OCI-LY7 (cell line): Measurements from ENCODE around the gene HSPA6. TPM values are rescaled to one million over a fixed set of nuclear protein-coding genes. Genes with fewer than 3 reads are reported as not detected.

ENCODE experiments used
- BruUV-seq: library from RNA; stranded (reverse); fragments of 400-500 nt; replicated peaks from 2 replicates; lab custom pipeline; 2021; lab: Mats Ljungman, UMichigan
- CTCF ChIA-PET: fragments of 300-600 bp; sonication (Branson Sonifier 250); formaldehyde crosslinking; loops from one replicate; lab custom pipeline; 2022; ENCODE audit warnings: antibody characterized with exemption; ENCODE audit not compliant: unreplicated experiment; lab: Charles Lee
- POLR2A ChIA-PET: fragments of 300-600 bp; sonication (Branson Sonifier 250); formaldehyde crosslinking; loops from one replicate; lab custom pipeline; 2022; ENCODE audit warnings: antibody characterized with exemption; lab: Charles Lee
- DNase-seq: peaks from one replicate; pipeline ENCODE4 v3.0.0-alpha.2; 2015; ENCODE audit warnings: low spot score
- H2AFZ ChIP-seq: fragments of 200-600 bp; sonication (generic), shearing (Covaris generic); 2 replicates; pipeline ENCODE4 v1.6.1; 2014; ENCODE audit warnings: mild to moderate bottlenecking, antibody characterized with exemption, low read length, moderate library complexity
- H3K27ac ChIP-seq: fragments of 200-600 bp; sonication (generic); 2 replicates; pipeline ENCODE4 v1.5.1; 2014; ENCODE audit warnings: mixed run types, low read depth, mild to moderate bottlenecking, moderate library complexity, low read length, inconsistent platforms; ENCODE audit not compliant: poor library complexity, severe bottlenecking
- H3K36me3 ChIP-seq: fragments of 200-600 bp; sonication (generic); 2 replicates; pipeline ENCODE4 v1.6.1; 2014; ENCODE audit warnings: mild to moderate bottlenecking, antibody characterized with exemption, low read length, moderate library complexity, mixed read lengths; ENCODE audit not compliant: insufficient read depth
- H3K4me1 ChIP-seq: fragments of 200-600 bp; sonication (generic); 2 replicates; pipeline ENCODE4 v1.5.1; 2014; ENCODE audit warnings: mild to moderate bottlenecking, low read length; ENCODE audit not compliant: insufficient read depth, poor library complexity, severe bottlenecking
- H3K4me2 ChIP-seq: fragments of 200-600 bp; sonication (generic); 2 replicates; pipeline ENCODE4 v1.6.1; 2014; ENCODE audit warnings: mild to moderate bottlenecking, low read length
- H3K4me3 ChIP-seq: fragments of 200-600 bp; sonication (generic); 2 replicates; pipeline ENCODE4 v1.5.1; 2014; ENCODE audit warnings: mild to moderate bottlenecking, low read depth, low read length; ENCODE audit not compliant: poor library complexity, severe bottlenecking
- H3K79me2 ChIP-seq: fragments of 200-600 bp; sonication (generic); 2 replicates; pipeline ENCODE4 v1.6.1; 2016; ENCODE audit warnings: low read depth, mild to moderate bottlenecking, low read length, moderate library complexity, mixed read lengths; ENCODE audit not compliant: insufficient read depth
- H3K9me2 ChIP-seq: fragments of 200-600 bp; sonication (generic); 2 replicates; pipeline ENCODE4 v1.6.1; 2016; ENCODE audit warnings: mild to moderate bottlenecking, low read length, mixed read lengths; ENCODE audit not compliant: insufficient read depth
- H3K9me3 ChIP-seq: fragments of 200-600 bp; sonication (generic); 2 replicates; pipeline ENCODE4 v1.6.1; 2014; ENCODE audit warnings: mild to moderate bottlenecking, mixed run types, low read length, mixed read lengths
- H4K20me1 ChIP-seq: fragments of 200-600 bp; sonication (generic); 2 replicates; pipeline ENCODE4 v1.6.1; 2014; ENCODE audit warnings: mild to moderate bottlenecking, antibody characterized with exemption, low read length, moderate library complexity, mixed read lengths; ENCODE audit not compliant: insufficient read depth
- CTCF ChIP-seq: fragments of 200-600 bp; sonication (generic); conservative IDR thresholded peaks from 2 replicates; pipeline ENCODE4 v1.5.1; 2014; ENCODE audit warnings: mild to moderate bottlenecking, antibody characterized with exemption, low read length, moderate library complexity, mixed read lengths
- EZH2phosphoT487 ChIP-seq: fragments of 200-600 bp; sonication (generic); IDR thresholded peaks from 2 replicates; pipeline ENCODE4 v1.6.1; 2018; ENCODE audit warnings: low read depth, borderline replicate concordance, mild to moderate bottlenecking, mixed run types, antibody characterized with exemption, low read length, moderate library complexity, mixed read lengths
- intact Hi-C: fragments of 100-400 bp; cut with micrococcal nuclease; formaldehyde crosslinking; loops from one replicate; pipeline ENCODE4 v1.10.0; 2022; ENCODE audit not compliant: unreplicated experiment
- total RNA-seq, 2 experiments: library from RNA; depleted of rRNA in 1 of 2; stranded (reverse); fragments of >200 nt in 1 of 2; shearing (Covaris generic) in 1 of 2; gene quantifications; 2 replicates each; pipeline ENCODE4 v1.2.3, GENCODE V29; 2014 to 2022

Gene HSPA6
- total RNA-seq, 2 experiments from 2014 or later = 0.13 TPM; not detected in 1

- Histone ChIP-seq H4K20me1 (no peaks in the 10 kb centered on the region), H3K4me1 (no peaks in the 10 kb centered on the region), H2AFZ (no peak overlapping the region), H3K9me2 (no peaks in the 10 kb centered on the region), H3K4me3 (no peak overlapping the region), H3K27ac (no peak overlapping the region), H3K9me3 (no peaks in the 10 kb centered on the region), H3K36me3 (no peaks in the 10 kb centered on the region), H3K4me2 (no peak overlapping the region), H3K79me2 (no peaks in the 10 kb centered on the region)
- TF ChIP-seq EZH2phosphoT487 (no peak), CTCF (no peak)
- intact Hi-C loops = no loop called here
- BruUV-seq = no TSS peak
- POLR2A ChIA-PET = interaction anchor here (0.9 kb wide), 1 partner anchor 8 kb away, joined by 3 read pairs; no protein-coding TSS in a partner anchor
- no peak for DNase-seq
- CTCF ChIA-PET = no interaction called here
Measured at GRCh38 chr1:161480381-161481035, 43.8 kb upstream of the HSPA6 start.

DNA sequence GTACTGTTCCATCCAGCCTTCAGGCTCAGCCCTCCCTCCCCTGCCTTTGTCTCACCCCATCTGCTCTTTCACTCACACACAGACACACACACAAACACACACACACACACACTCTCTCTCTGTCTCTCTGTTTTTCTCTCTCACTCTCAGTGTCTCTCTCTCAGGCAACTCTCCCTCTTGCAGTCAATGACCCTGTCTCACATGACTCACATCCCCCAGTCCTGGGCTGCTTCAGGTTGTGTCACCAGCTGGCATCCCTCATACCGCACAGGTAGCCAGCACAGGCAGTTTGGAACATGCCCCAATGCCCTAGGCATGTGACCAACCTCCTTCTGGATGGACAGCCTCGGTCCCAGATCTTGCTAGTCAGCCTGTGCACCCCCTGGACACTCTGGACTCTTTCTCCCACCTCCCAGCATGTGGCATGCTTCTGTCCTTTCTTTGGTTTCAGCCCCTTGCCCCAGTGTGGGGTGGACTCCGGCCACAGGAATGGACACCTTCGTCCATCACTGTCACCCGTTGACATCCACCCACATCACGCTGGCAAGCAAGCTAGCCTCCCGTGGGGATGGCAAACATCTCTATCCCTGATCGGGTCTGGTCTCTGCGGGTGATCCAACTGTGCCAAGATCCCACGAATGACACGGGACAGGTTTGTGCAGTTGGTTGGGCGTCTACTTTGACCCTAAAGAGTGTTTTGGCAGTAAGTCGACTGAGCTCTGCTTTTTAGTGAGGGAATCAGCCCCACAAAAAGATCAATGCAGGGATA is 42.5 kb upstream of the HSPA6 start:
- Histone ChIP-seq H3K79me2 (no peaks in the 10 kb centered on the region), H4K20me1 (no peaks in the 10 kb centered on the region), H3K4me1 (no peaks in the 10 kb centered on the region), H3K9me2 (no peaks in the 10 kb centered on the region), H3K36me3 (no peaks in the 10 kb centered on the region), H3K4me3 (no peak overlapping the region), H3K27ac (no peak overlapping the region), H3K9me3 (no peaks in the 10 kb centered on the region), H3K4me2 (no peak overlapping the region), H2AFZ (no peak overlapping the region)
- BruUV-seq = no TSS peak
- DNase-seq = no peak
- intact Hi-C loops = no loop called here
- ChIA-PET CTCF (no interaction called here), POLR2A (interaction anchor here (1.0 kb wide), 1 partner anchor 25 kb away, joined by 4 read pairs; no protein-coding TSS in a partner anchor)
- TF ChIP-seq CTCF (no peak), EZH2phosphoT487 (no peak)

GRCh38 chr1:161482610-161483009 is 41.7 kb upstream of the HSPA6 start:
- Histone ChIP-seq H3K9me2 (no peaks in the 10 kb centered on the region), H3K4me1 (no peaks in the 10 kb centered on the region), H3K36me3 (no peaks in the 10 kb centered on the region), H3K79me2 (no peaks in the 10 kb centered on the region), H3K4me3 (no peak overlapping the region), H3K27ac (no peak overlapping the region), H3K4me2 (no peak overlapping the region), H4K20me1 (no peaks in the 10 kb centered on the region), H3K9me3 (no peaks in the 10 kb centered on the region), H2AFZ (no peak overlapping the region)
- no peak for TF ChIP-seq EZH2phosphoT487
- TF ChIP-seq CTCF = no peak
- POLR2A ChIA-PET = interaction anchor here (1.0 kb wide), 1 partner anchor 24 kb away, joined by 4 read pairs; no protein-coding TSS in a partner anchor
- no peak for DNase-seq
- BruUV-seq = no TSS peak
- intact Hi-C loops = no loop called here
- CTCF ChIA-PET = no interaction called here
